Gastroesophageal sphincter (tissue), 4 donors: ENCODE data around the gene ITPR2. TPM values are rescaled to one million over a fixed set of nuclear protein-coding genes. Genes with fewer than 3 reads are reported as not detected.

Experiments
- ATAC-seq: fragments of 150-250 bp; one replicate; pipeline ENCODE4 v1.9.1; 2016; ENCODE audit warnings: mild to moderate bottlenecking, moderate library complexity
- H3K27ac ChIP-seq, 4 donors: fragments of 200-600 bp; sonication (generic) in 3 of 4; 1 replicate in 3 of 4; 2 replicates in 1 of 4; pipeline ENCODE4 v1.5.1; 2016 to 2019
- H3K27me3 ChIP-seq: fragments of 200-600 bp; sonication (generic); one replicate; pipeline ENCODE4 v1.5.1; 2019
- H3K36me3 ChIP-seq, 2 donors: fragments of 200-600 bp; sonication (generic); one replicate each; pipeline ENCODE4 v1.5.1; 2019; ENCODE audit warnings: control low read depth in 1 of 2
- H3K4me1 ChIP-seq, 3 donors: fragments of 200-600 bp; sonication (generic); 1 replicate in 2 of 3; 2 replicates in 1 of 3; pipeline ENCODE4 v1.5.1; 2016 to 2019; ENCODE audit warnings: control low read depth in 2 of 3
- H3K4me3 ChIP-seq, 2 donors: fragments of 200-600 bp; sonication (generic); one replicate each; pipeline ENCODE4 v1.5.1; 2019; ENCODE audit warnings: mild to moderate bottlenecking in 1 of 2, moderate library complexity in 1 of 2
- H3K9me3 ChIP-seq, 3 donors: fragments of 200-600 bp; sonication (generic); one replicate each; pipeline ENCODE4 v1.5.1; 2017 to 2019; ENCODE audit warnings: control low read depth in 2 of 3
- EP300 ChIP-seq: sonication (generic); formaldehyde crosslinking; IDR thresholded peaks from one replicate; pipeline ENCODE4 v1.6.1; 2017; ENCODE audit warnings: antibody characterized with exemption, mild to moderate bottlenecking
- POLR2A ChIP-seq, 2 donors: fragments of 450-650 bp; IDR thresholded peaks; one replicate each; pipeline ENCODE4 v1.6.1; 2017; ENCODE audit warnings: antibody characterized with exemption in 2 of 2, mild to moderate bottlenecking in 2 of 2, moderate library complexity in 1 of 2
- POLR2AphosphoS5 ChIP-seq: sonication (generic); formaldehyde crosslinking; IDR thresholded peaks from one replicate; pipeline ENCODE4 v1.6.1; 2017; ENCODE audit warnings: antibody characterized with exemption
- WGBS, 2 donors: methylation state at CpG; one replicate each; pipeline ENCODE4 v1.1.5; 2018; ENCODE audit warnings: low coverage in 1 of 2; 5-methylcytosine and 5-hydroxymethylcytosine counted together
- total RNA-seq, 4 donors: library from RNA; depleted of rRNA; stranded (reverse); fragments of >200 nt; gene quantifications; one replicate each; pipeline ENCODE4 v1.1.0, GENCODE V29; 2016
- TF ChIP-seq, protein P1 (sequence below), 4 experiments: fragments of 200-600 bp in 2 of 4; fragments of 450-650 bp in 2 of 4; sonication (generic) in 1 of 4; IDR thresholded peaks; one replicate each; pipeline ENCODE4 v1.5.1; 2017 to 2019; ENCODE audit warnings: antibody characterized with exemption in 4 of 4, mild to moderate bottlenecking in 2 of 4, moderate library complexity in 2 of 4

The ITPR2 gene
- total RNA-seq, 4 donors from 2014 or later, result 30.8 to 63.0 (median 44.4) TPM

DNA sequence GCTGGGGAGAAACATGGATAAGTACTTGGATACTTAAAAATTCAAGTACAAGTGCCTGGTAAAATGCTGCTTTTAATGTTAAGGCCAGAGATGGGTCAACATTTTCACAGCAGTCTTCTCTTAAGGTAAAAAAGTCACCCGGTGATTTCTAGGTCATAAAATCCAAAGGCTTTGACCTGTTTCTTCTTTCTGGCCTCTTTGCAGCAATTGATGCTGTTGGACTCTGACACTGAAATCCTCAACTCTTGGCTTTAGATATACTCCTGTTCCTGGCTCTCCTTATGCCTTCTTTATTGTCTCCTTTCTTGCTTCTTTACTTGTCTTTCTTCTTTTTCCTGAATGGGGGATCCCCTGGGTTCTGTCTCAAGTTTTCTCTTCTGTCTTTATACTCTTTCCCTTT, 448.5 kb downstream of the ITPR2 start:
- peaks cover 0 to 33% of the 10 kb centered on the region in 2 donors for H3K36me3 ChIP-seq
- TF ChIP-seq EP300 (no peak), POLR2AphosphoS5 (no peak), POLR2A (IDR thresholded peaks at IDR 0.05) (no peak)
- TF ChIP-seq, protein P1, sequence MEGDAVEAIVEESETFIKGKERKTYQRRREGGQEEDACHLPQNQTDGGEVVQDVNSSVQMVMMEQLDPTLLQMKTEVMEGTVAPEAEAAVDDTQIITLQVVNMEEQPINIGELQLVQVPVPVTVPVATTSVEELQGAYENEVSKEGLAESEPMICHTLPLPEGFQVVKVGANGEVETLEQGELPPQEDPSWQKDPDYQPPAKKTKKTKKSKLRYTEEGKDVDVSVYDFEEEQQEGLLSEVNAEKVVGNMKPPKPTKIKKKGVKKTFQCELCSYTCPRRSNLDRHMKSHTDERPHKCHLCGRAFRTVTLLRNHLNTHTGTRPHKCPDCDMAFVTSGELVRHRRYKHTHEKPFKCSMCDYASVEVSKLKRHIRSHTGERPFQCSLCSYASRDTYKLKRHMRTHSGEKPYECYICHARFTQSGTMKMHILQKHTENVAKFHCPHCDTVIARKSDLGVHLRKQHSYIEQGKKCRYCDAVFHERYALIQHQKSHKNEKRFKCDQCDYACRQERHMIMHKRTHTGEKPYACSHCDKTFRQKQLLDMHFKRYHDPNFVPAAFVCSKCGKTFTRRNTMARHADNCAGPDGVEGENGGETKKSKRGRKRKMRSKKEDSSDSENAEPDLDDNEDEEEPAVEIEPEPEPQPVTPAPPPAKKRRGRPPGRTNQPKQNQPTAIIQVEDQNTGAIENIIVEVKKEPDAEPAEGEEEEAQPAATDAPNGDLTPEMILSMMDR (IDR thresholded peaks at IDR 0.05), result no peak
- H3K4me3 ChIP-seq, result no peak overlapping the region
- H3K4me1 ChIP-seq, result no peaks in the 10 kb centered on the region
- H3K27me3 ChIP-seq, result no peaks in the 10 kb centered on the region
- ATAC-seq, result no peak
- 75 to 80% methylated on average over 1 of the region's 1 CpG for WGBS, 2 donors
- H3K27ac ChIP-seq, result no peak overlapping the region
- no peaks in the 10 kb centered on the region for H3K9me3 ChIP-seq

- no peak for ATAC-seq
- WGBS, 2 donors, result 100% methylated on average over 1 of the region's 1 CpG
- no peak overlapping the region for H3K4me3 ChIP-seq
These were observed 450.0 kb downstream of the ITPR2 start for GRCh38 chr12:26383041-26383440.

GRCh38 chr12:26380897-26381296, 452.1 kb downstream of the ITPR2 start:
- TF ChIP-seq POLR2A (IDR thresholded peaks at IDR 0.05), result no peak
- no peak for TF ChIP-seq POLR2AphosphoS5
- TF ChIP-seq, protein P1 (IDR thresholded peaks at IDR 0.05), result no peak
- no peak for TF ChIP-seq EP300
- H3K36me3 ChIP-seq, result peaks cover 0 to 22% of the 10 kb centered on the region in 2 donors
- WGBS, 2 donors, result 71 to 100% methylated on average over 1 of the region's 1 CpG

More at GRCh38 chr12:26383041-26383440, 450.0 kb downstream of the ITPR2 start:
- no peaks in the 10 kb centered on the region for H3K9me3 ChIP-seq
- no peaks in the 10 kb centered on the region for H3K27me3 ChIP-seq
- TF ChIP-seq POLR2AphosphoS5 (no peak), EP300 (no peak), POLR2A (IDR thresholded peaks at IDR 0.05) (no peak)
- TF ChIP-seq, protein P1 (IDR thresholded peaks at IDR 0.05), result no peak
- no peak overlapping the region for H3K27ac ChIP-seq
- H3K36me3 ChIP-seq, result peaks cover 0 to 35% of the 10 kb centered on the region in 2 donors
- no peaks in the 10 kb centered on the region for H3K4me1 ChIP-seq

GRCh38 chr12:26379777-26380467, 453.1 kb downstream of the ITPR2 start:
- no peak for ATAC-seq
- TF ChIP-seq, protein P1 (IDR thresholded peaks at IDR 0.05), result no peak
- no peak for TF ChIP-seq EP300
- no peak for TF ChIP-seq POLR2AphosphoS5

More at GRCh38 chr12:26380897-26381296, 452.1 kb downstream of the ITPR2 start:
- no peaks in the 10 kb centered on the region for H3K27me3 ChIP-seq
- no peaks in the 10 kb centered on the region for H3K9me3 ChIP-seq
- no peak overlapping the region for H3K4me3 ChIP-seq
- no peak for ATAC-seq
- no peaks in the 10 kb centered on the region for H3K4me1 ChIP-seq
- no peak overlapping the region for H3K27ac ChIP-seq

DNA sequence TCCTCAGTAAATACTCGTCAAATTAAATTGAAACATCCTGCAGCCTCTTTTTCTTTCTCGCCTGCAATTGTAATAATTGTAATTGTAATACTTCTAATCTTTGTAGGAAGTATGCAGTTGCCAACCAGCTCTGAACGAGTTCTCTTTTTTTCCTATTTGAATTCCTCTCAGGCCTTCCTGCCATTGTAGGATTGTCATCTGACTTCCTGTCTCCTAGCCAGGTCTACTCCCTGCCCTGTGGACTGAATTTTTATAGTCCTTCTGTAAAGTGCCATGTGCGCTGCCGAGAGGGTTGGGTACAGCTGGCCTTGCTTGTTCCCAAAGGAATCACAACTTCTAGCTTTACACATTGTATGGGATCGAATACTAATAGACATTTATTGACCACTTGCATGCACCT, 454.3 kb downstream of the ITPR2 start:
- TF ChIP-seq POLR2AphosphoS5 (no peak), POLR2A (IDR thresholded peaks at IDR 0.05) (no peak), EP300 (no peak)
- TF ChIP-seq, protein P1 (IDR thresholded peaks at IDR 0.05), result no peak
- Histone ChIP-seq H3K27me3 (no peaks in the 10 kb centered on the region), H3K27ac (no peak overlapping the region), H3K9me3 (no peaks in the 10 kb centered on the region), H3K4me1 (no peaks in the 10 kb centered on the region), H3K36me3 (peaks cover 0 to 8% of the 10 kb centered on the region in 2 donors), H3K4me3 (no peak overlapping the region)
- ATAC-seq, result no peak
- 56 to 71% methylated on average over 3 of the region's 6 CpGs for WGBS, 2 donors

More at GRCh38 chr12:26379777-26380467, 453.1 kb downstream of the ITPR2 start:
- H3K27ac ChIP-seq, result no peak overlapping the region
- 80 to 100% methylated on average over 2 of the region's 2 CpGs for WGBS, 2 donors
- H3K27me3 ChIP-seq, result no peaks in the 10 kb centered on the region
- no peaks in the 10 kb centered on the region for H3K9me3 ChIP-seq
- no peaks in the 10 kb centered on the region for H3K4me1 ChIP-seq
- H3K36me3 ChIP-seq, result peaks cover 0 to 18% of the 10 kb centered on the region in 2 donors
- no peak overlapping the region for H3K4me3 ChIP-seq
